Rectal smooth muscle tissue (tissue), 1 donor: ENCODE data around the gene RAD51B.

ENCODE experiments used
- H3K27ac ChIP-seq: one replicate; pipeline ENCODE4 v1.7.0; 2013; ENCODE audit warnings: low read depth, low read length, inconsistent platforms
- H3K27me3 ChIP-seq: one replicate; pipeline ENCODE4 v1.7.0; 2013; ENCODE audit warnings: low read length; ENCODE audit not compliant: control insufficient read depth, insufficient read depth
- H3K36me3 ChIP-seq: one replicate; pipeline ENCODE4 v1.7.0; 2013; ENCODE audit warnings: low read length; ENCODE audit not compliant: control insufficient read depth, insufficient read depth
- H3K4me1 ChIP-seq: one replicate; pipeline ENCODE4 v1.7.0; 2013; ENCODE audit warnings: low read length; ENCODE audit not compliant: control insufficient read depth, insufficient read depth
- H3K4me3 ChIP-seq: one replicate; pipeline ENCODE4 v1.7.0; 2013; ENCODE audit warnings: low read length
- H3K9ac ChIP-seq: one replicate; pipeline ENCODE4 v1.7.0; 2013; ENCODE audit warnings: low read length

RAD51B gene

GRCh38 chr14:67919259-67920032, 99.9 kb downstream of the RAD51B start:
- Histone ChIP-seq H3K36me3 (no peaks in the 10 kb centered on the region), H3K27ac (peak overlapping the region; percentile 65), H3K9ac (no peak overlapping the region), H3K27me3 (no peaks in the 10 kb centered on the region), H3K4me3 (no peak overlapping the region), H3K4me1 (no peaks in the 10 kb centered on the region)

GRCh38 chr14:67926821-67927220, 107.2 kb downstream of the RAD51B start:
- no peaks in the 10 kb centered on the region for H3K27me3 ChIP-seq
- H3K9ac ChIP-seq, result no peak overlapping the region
- no peak overlapping the region for H3K27ac ChIP-seq
- H3K36me3 ChIP-seq, result no peaks in the 10 kb centered on the region
- H3K4me3 ChIP-seq, result no peak overlapping the region
- no peaks in the 10 kb centered on the region for H3K4me1 ChIP-seq

- Histone ChIP-seq H3K4me1 (no peaks in the 10 kb centered on the region), H3K9ac (no peak overlapping the region), H3K36me3 (no peaks in the 10 kb centered on the region), H3K27ac (no peak overlapping the region), H3K4me3 (no peak overlapping the region), H3K27me3 (no peaks in the 10 kb centered on the region)
Measured at GRCh38 chr14:67927244-67927643, 107.7 kb downstream of the RAD51B start.

GRCh38 chr14:67928375-67928774, 108.8 kb downstream of the RAD51B start:
- Histone ChIP-seq H3K4me1 (no peaks in the 10 kb centered on the region), H3K27ac (no peak overlapping the region), H3K36me3 (no peaks in the 10 kb centered on the region), H3K4me3 (no peak overlapping the region), H3K27me3 (no peaks in the 10 kb centered on the region), H3K9ac (no peak overlapping the region)

- H3K36me3 ChIP-seq, result no peaks in the 10 kb centered on the region
- no peak overlapping the region for H3K27ac ChIP-seq
- no peak overlapping the region for H3K4me3 ChIP-seq
- H3K27me3 ChIP-seq, result no peaks in the 10 kb centered on the region
- no peaks in the 10 kb centered on the region for H3K4me1 ChIP-seq
- H3K9ac ChIP-seq, result no peak overlapping the region
Measured at GRCh38 chr14:67932708-67933246, 113.2 kb downstream of the RAD51B start.

GRCh38 chr14:67933266-67933665, 113.7 kb downstream of the RAD51B start:
- H3K9ac ChIP-seq, result no peak overlapping the region
- no peak overlapping the region for H3K4me3 ChIP-seq
- H3K4me1 ChIP-seq, result no peaks in the 10 kb centered on the region
- no peak overlapping the region for H3K27ac ChIP-seq
- H3K36me3 ChIP-seq, result no peaks in the 10 kb centered on the region
- H3K27me3 ChIP-seq, result no peaks in the 10 kb centered on the region

GRCh38 chr14:67934087-67934486, 114.5 kb downstream of the RAD51B start:
- Histone ChIP-seq H3K4me1 (no peaks in the 10 kb centered on the region), H3K9ac (peak overlapping the region; percentile 22), H3K27me3 (no peaks in the 10 kb centered on the region), H3K27ac (no peak overlapping the region), H3K36me3 (no peaks in the 10 kb centered on the region), H3K4me3 (no peak overlapping the region)

GRCh38 chr14:67934862-67935261, 115.3 kb downstream of the RAD51B start:
- Histone ChIP-seq H3K36me3 (no peaks in the 10 kb centered on the region), H3K27me3 (no peaks in the 10 kb centered on the region), H3K9ac (no peak overlapping the region), H3K4me1 (no peaks in the 10 kb centered on the region), H3K4me3 (no peak overlapping the region), H3K27ac (no peak overlapping the region)

- Histone ChIP-seq H3K9ac (no peak overlapping the region), H3K4me1 (peaks cover 3% of the 10 kb centered on the region), H3K27me3 (no peaks in the 10 kb centered on the region), H3K27ac (no peak overlapping the region), H3K4me3 (no peak overlapping the region), H3K36me3 (no peaks in the 10 kb centered on the region)
Measured at GRCh38 chr14:67935371-67935770, 115.8 kb downstream of the RAD51B start.

GRCh38 chr14:67938071-67938470, 118.5 kb downstream of the RAD51B start:
- Histone ChIP-seq H3K9ac (no peak overlapping the region), H3K27ac (no peak overlapping the region), H3K4me3 (no peak overlapping the region), H3K36me3 (no peaks in the 10 kb centered on the region), H3K27me3 (no peaks in the 10 kb centered on the region), H3K4me1 (peaks cover 26% of the 10 kb centered on the region)

- Histone ChIP-seq H3K4me3 (no peak overlapping the region), H3K9ac (no peak overlapping the region), H3K36me3 (no peaks in the 10 kb centered on the region), H3K4me1 (peaks cover 44% of the 10 kb centered on the region), H3K27ac (peak overlapping the region; percentile 54), H3K27me3 (no peaks in the 10 kb centered on the region)
Measured at GRCh38 chr14:67940486-67941455, 121.2 kb downstream of the RAD51B start.

GRCh38 chr14:67941456-67942018, 122.0 kb downstream of the RAD51B start:
- H3K4me3 ChIP-seq, result no peak overlapping the region
- no peaks in the 10 kb centered on the region for H3K36me3 ChIP-seq
- H3K4me1 ChIP-seq, result peaks cover 44% of the 10 kb centered on the region
- no peaks in the 10 kb centered on the region for H3K27me3 ChIP-seq
- H3K27ac ChIP-seq, result peak overlapping the region; percentile 54
- H3K9ac ChIP-seq, result no peak overlapping the region
